Measurements from ENCODE around the gene HS3ST5.

DNA sequence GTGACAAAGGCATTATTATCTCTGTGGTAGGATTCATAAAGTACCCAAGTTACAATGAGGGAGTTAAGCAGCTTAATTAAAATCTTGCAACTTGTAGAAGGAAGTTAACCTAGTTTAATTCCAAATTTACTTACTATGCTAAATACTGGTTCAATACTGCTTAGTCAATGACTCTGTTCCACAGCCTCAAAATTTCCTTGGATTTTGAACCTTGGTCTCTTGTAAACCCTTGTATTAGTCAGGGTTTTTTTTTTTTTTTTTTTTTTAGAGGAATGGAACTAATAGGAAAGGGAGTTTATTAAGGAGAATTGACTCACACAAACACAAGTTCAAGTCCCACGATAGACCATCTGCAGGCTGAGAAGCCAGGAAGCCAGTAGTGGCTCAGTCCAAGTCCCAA, 163.4 kb downstream of the HS3ST5 start:
- TF ChIP-seq, protein P1, sequence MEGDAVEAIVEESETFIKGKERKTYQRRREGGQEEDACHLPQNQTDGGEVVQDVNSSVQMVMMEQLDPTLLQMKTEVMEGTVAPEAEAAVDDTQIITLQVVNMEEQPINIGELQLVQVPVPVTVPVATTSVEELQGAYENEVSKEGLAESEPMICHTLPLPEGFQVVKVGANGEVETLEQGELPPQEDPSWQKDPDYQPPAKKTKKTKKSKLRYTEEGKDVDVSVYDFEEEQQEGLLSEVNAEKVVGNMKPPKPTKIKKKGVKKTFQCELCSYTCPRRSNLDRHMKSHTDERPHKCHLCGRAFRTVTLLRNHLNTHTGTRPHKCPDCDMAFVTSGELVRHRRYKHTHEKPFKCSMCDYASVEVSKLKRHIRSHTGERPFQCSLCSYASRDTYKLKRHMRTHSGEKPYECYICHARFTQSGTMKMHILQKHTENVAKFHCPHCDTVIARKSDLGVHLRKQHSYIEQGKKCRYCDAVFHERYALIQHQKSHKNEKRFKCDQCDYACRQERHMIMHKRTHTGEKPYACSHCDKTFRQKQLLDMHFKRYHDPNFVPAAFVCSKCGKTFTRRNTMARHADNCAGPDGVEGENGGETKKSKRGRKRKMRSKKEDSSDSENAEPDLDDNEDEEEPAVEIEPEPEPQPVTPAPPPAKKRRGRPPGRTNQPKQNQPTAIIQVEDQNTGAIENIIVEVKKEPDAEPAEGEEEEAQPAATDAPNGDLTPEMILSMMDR (IDR thresholded peaks at IDR 0.05) = no peak
- no peak for TF ChIP-seq POLR2A (IDR thresholded peaks at IDR 0.05)
- no peak for TF ChIP-seq EP300 (IDR thresholded peaks at IDR 0.05)
